ENCODE measurements around the gene ZNF543.
A peak's percentile ranks its signal among the peaks of the same experiment; 100 is the strongest.

DNA sequence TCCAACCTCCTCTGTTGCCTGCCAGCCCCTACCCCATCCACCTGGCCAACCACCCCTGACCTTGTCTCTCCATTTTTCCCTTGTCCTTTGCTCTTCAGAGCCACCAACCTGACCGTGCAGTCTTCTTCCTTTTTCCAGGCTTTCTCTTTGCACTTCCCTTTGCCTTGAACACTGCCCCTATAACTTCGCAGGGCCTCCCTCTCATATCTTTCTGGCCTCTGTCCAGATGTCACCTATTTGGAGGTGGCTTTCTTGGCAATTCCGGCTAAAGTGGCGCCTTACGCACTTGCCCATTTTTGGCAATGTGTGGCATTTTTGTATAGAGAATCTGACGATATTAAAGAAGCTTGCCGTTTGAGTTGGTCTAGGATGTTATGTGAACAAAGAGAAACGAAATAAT is 844 bp downstream of the ZNF543 start:
- TF ChIP-seq, protein P1, sequence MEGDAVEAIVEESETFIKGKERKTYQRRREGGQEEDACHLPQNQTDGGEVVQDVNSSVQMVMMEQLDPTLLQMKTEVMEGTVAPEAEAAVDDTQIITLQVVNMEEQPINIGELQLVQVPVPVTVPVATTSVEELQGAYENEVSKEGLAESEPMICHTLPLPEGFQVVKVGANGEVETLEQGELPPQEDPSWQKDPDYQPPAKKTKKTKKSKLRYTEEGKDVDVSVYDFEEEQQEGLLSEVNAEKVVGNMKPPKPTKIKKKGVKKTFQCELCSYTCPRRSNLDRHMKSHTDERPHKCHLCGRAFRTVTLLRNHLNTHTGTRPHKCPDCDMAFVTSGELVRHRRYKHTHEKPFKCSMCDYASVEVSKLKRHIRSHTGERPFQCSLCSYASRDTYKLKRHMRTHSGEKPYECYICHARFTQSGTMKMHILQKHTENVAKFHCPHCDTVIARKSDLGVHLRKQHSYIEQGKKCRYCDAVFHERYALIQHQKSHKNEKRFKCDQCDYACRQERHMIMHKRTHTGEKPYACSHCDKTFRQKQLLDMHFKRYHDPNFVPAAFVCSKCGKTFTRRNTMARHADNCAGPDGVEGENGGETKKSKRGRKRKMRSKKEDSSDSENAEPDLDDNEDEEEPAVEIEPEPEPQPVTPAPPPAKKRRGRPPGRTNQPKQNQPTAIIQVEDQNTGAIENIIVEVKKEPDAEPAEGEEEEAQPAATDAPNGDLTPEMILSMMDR (IDR thresholded peaks at IDR 0.05) = peak in 1 of 3 donors; percentile 2
- TF ChIP-seq POLR2A (IDR thresholded peaks at IDR 0.05) (no peak), POLR2AphosphoS5 (IDR thresholded peaks at IDR 0.05) (no peak)

Data from breast epithelium (tissue), 3 donors.